Breast epithelium (tissue), 3 donors: ENCODE results near the gene EPB41L2.

Experiments used
- POLR2A ChIP-seq: fragments of 450-650 bp; IDR thresholded peaks from one replicate; pipeline ENCODE4 v1.6.1; 2016; ENCODE audit warnings: antibody characterized with exemption, mild to moderate bottlenecking, moderate library complexity
- POLR2AphosphoS5 ChIP-seq, 3 donors: sonication (generic); formaldehyde crosslinking; IDR thresholded peaks; one replicate each; pipeline ENCODE4 v1.6.1; 2017; ENCODE audit warnings: antibody characterized with exemption in 3 of 3
- TF ChIP-seq, protein P1 (sequence below), 3 donors: fragments of 450-650 bp; IDR thresholded peaks; one replicate each; pipeline ENCODE4 v1.5.1; 2016 to 2017; ENCODE audit warnings: antibody characterized with exemption in 3 of 3, mild to moderate bottlenecking in 3 of 3, moderate library complexity in 3 of 3

DNA sequence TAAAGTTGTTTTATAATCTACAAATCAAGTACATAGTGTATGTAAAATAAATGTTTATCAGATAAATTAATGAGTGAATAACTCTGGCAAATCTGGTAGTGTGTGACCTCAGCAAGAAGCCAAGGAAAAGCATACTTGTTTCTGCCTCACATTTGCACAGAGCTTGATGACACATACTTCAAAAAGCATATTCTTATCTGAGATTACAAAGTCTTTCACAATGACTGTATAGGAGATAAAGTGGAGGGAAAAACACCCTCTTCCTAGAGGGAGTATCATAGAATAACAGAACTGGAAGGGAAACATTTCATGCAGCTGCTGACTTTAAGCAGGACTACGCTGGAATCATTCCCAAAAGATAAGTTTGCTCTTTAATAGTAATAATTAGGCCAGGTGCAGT, 44.1 kb upstream of the EPB41L2 start:
- TF ChIP-seq, protein P1, sequence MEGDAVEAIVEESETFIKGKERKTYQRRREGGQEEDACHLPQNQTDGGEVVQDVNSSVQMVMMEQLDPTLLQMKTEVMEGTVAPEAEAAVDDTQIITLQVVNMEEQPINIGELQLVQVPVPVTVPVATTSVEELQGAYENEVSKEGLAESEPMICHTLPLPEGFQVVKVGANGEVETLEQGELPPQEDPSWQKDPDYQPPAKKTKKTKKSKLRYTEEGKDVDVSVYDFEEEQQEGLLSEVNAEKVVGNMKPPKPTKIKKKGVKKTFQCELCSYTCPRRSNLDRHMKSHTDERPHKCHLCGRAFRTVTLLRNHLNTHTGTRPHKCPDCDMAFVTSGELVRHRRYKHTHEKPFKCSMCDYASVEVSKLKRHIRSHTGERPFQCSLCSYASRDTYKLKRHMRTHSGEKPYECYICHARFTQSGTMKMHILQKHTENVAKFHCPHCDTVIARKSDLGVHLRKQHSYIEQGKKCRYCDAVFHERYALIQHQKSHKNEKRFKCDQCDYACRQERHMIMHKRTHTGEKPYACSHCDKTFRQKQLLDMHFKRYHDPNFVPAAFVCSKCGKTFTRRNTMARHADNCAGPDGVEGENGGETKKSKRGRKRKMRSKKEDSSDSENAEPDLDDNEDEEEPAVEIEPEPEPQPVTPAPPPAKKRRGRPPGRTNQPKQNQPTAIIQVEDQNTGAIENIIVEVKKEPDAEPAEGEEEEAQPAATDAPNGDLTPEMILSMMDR (IDR thresholded peaks at IDR 0.05): no peak
- TF ChIP-seq POLR2A (no peak), POLR2AphosphoS5 (IDR thresholded peaks at IDR 0.05) (no peak)
